ENCODE data around the gene WWC2.

The WWC2 gene

GRCh38 chr4:183099537-183100297, 660 bp downstream of the WWC2 start:
- TF ChIP-seq Cebpa-rat (IDR thresholded peaks at IDR 0.05), result no peak
- no peaks in the 10 kb centered on the region for H3K36me3 ChIP-seq
- no peaks in the 10 kb centered on the region for H3K9me3 ChIP-seq
- H4K20me1 ChIP-seq, result peaks cover 33% of the 10 kb centered on the region
- peak overlapping the region; percentile 77 for H3K9ac ChIP-seq
- peaks cover 35% of the 10 kb centered on the region for H3K27me3 ChIP-seq
- H3K4me3 ChIP-seq, result peak overlapping the region; percentile 93
- H3K4me2 ChIP-seq, result peak overlapping the region; percentile 97
- H3K4me1 ChIP-seq, result peaks cover 27% of the 10 kb centered on the region
- H3K27ac ChIP-seq, result peak overlapping the region; percentile 79

GRCh38 chr4:183100298-183100599, 1.2 kb downstream of the WWC2 start:
- H3K36me3 ChIP-seq, result no peaks in the 10 kb centered on the region
- 0 out of 2 replicates have a peak overlapping the region, but pooled peaks have one; percentile 77 for H3K9ac ChIP-seq
- no peak for TF ChIP-seq Cebpa-rat (IDR thresholded peaks at IDR 0.05)
- H3K9me3 ChIP-seq, result no peaks in the 10 kb centered on the region
- peaks cover 35% of the 10 kb centered on the region for H3K27me3 ChIP-seq
- peak overlapping the region; percentile 93 for H3K4me3 ChIP-seq
- H3K4me1 ChIP-seq, result peaks cover 25% of the 10 kb centered on the region
- H3K4me2 ChIP-seq, result peak overlapping the region; percentile 97
- no peak overlapping the region for H3K27ac ChIP-seq
- peaks cover 33% of the 10 kb centered on the region for H4K20me1 ChIP-seq

DNA sequence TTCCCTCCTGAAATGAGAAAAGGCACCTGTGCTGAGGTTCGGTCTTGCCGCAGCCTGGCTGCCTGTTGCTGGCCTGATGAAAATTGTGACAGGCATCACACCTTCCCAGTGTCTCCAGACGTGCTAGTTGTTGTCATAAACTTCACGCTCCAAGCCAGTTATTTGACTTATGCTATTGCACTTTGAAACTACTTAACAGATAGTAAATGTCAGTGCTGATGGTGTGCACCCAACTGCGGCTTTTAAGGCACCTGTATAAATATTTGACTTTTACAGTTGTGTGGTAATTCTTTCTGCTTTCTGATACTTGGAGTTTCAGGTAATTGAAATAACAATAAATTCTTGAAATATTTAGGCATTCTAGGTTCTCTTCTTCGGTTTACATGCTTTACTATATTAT, 1.8 kb downstream of the WWC2 start:
- Histone ChIP-seq H4K20me1 (peaks cover 33% of the 10 kb centered on the region), H3K9ac (no peak overlapping the region; the same call in 1 of the 2 replicates), H3K27me3 (peaks cover 35% of the 10 kb centered on the region), H3K4me3 (no peak overlapping the region), H3K4me2 (peak overlapping the region; percentile 97; the same call in 1 of the 2 replicates), H3K27ac (no peak overlapping the region), H3K4me1 (peaks cover 20% of the 10 kb centered on the region), H3K9me3 (no peaks in the 10 kb centered on the region), H3K36me3 (no peaks in the 10 kb centered on the region)
- no peak for TF ChIP-seq Cebpa-rat (IDR thresholded peaks at IDR 0.05)

DNA sequence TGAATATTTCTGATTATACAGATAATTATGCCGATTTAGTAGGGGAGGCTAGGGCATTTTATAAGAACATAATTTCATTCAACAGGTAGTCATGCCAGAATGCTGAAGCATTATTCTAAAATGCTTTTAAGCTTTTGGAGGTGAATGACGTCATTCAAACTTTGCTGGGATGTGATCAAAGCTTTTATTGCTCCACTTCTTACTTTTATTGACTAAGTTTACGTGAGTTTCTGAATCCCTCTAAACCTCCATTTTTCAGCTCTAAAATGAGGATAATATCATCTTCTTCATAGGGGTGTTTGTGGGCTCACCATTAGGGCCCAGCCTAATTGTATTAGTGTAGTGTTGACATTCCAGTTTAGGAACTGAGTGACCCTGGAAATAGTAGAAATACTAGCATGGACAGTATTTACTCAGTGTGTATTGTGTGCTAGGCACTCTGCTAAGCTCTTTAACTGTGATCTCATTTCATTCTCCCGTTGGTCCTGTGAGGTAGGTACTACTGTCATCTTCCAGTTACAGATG, 3.0 kb downstream of the WWC2 start:
- no peak overlapping the region for H3K4me3 ChIP-seq
- no peaks in the 10 kb centered on the region for H3K9me3 ChIP-seq
- H3K4me2 ChIP-seq, result no peak overlapping the region
- H3K9ac ChIP-seq, result no peak overlapping the region
- H3K36me3 ChIP-seq, result no peaks in the 10 kb centered on the region
- no peak for TF ChIP-seq Cebpa-rat (IDR thresholded peaks at IDR 0.05)
- peaks cover 20% of the 10 kb centered on the region for H3K4me1 ChIP-seq
- H3K27ac ChIP-seq, result no peak overlapping the region
- H4K20me1 ChIP-seq, result peaks cover 33% of the 10 kb centered on the region
- peaks cover 32% of the 10 kb centered on the region for H3K27me3 ChIP-seq

GRCh38 chr4:183105092-183105491, 6.0 kb downstream of the WWC2 start:
- H3K4me2 ChIP-seq, result no peak overlapping the region
- no peak overlapping the region for H3K9ac ChIP-seq

GRCh38 chr4:183106839-183107238, 7.8 kb downstream of the WWC2 start:
- H3K4me2 ChIP-seq, result no peak overlapping the region
- H3K4me3 ChIP-seq, result no peak overlapping the region

More at GRCh38 chr4:183105092-183105491, 6.0 kb downstream of the WWC2 start:
- Histone ChIP-seq H4K20me1 (peaks cover 34% of the 10 kb centered on the region), H3K27me3 (peaks cover 1% of the 10 kb centered on the region), H3K4me1 (peaks cover 8% of the 10 kb centered on the region), H3K27ac (no peak overlapping the region), H3K9me3 (no peaks in the 10 kb centered on the region), H3K4me3 (no peak overlapping the region), H3K36me3 (no peaks in the 10 kb centered on the region)
- TF ChIP-seq Cebpa-rat (IDR thresholded peaks at IDR 0.05), result no peak

DNA sequence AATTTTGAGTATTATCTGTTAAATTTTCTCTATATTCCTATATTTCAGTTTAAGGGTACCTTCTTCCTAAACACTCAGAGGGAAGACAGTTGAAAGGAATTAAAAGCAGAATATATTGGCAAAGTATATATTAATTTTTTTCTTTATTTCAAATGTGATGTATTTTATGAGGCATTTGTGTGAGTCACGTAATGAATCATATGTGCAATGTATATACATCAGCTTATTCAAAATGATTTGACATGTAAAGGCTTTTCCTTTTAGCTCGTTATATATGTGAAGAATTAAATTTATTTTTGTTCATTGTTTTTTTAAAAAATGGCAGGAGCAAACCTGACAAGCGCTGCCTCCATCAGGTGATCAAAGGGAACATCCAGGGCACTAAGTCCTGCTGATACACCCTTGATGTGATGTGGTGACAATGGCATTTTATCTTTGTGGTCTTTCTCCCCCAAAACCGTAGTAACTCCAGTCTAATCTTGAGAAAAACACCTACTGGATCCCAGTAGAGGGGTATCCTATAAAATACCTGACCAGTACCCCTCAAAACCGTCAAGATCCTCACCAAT, 8.9 kb downstream of the WWC2 start:
- H4K20me1 ChIP-seq, result peaks cover 6% of the 10 kb centered on the region; the same call in 1 of the 2 replicates
- H3K4me2 ChIP-seq, result no peak overlapping the region
- no peak for TF ChIP-seq Cebpa-rat (IDR thresholded peaks at IDR 0.05)
- H3K4me1 ChIP-seq, result no peaks in the 10 kb centered on the region
- no peaks in the 10 kb centered on the region for H3K27me3 ChIP-seq
- H3K36me3 ChIP-seq, result no peaks in the 10 kb centered on the region
- no peaks in the 10 kb centered on the region for H3K9me3 ChIP-seq
- H3K4me3 ChIP-seq, result no peak overlapping the region
- no peak overlapping the region for H3K27ac ChIP-seq
- H3K9ac ChIP-seq, result no peak overlapping the region

More at GRCh38 chr4:183106839-183107238, 7.8 kb downstream of the WWC2 start:
- TF ChIP-seq Cebpa-rat (IDR thresholded peaks at IDR 0.05), result no peak
- H3K9me3 ChIP-seq, result no peaks in the 10 kb centered on the region
- H3K36me3 ChIP-seq, result no peaks in the 10 kb centered on the region
- no peaks in the 10 kb centered on the region for H3K27me3 ChIP-seq
- H3K27ac ChIP-seq, result no peak overlapping the region
- peaks cover 16% of the 10 kb centered on the region; the same call in 1 of the 2 replicates for H4K20me1 ChIP-seq
- no peaks in the 10 kb centered on the region for H3K4me1 ChIP-seq
- H3K9ac ChIP-seq, result no peak overlapping the region

DNA sequence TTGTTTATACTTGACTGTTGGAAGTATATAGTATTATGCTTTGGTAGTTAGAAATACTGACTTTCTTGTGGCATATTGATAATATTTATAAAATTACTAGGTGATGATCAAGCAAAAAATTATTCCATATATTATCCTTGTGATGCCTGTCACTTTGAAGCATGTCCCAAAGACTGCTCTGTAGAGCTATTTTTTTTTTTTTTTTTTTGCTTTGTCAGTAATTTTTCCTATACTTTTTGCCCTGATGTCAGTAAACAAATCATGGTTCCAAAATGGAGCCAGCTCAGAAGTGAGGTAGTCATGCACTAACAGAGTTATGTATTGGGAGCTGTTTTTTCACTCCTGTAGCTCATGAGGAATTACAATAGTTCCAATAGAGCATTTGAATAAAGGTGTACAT, 11.2 kb downstream of the WWC2 start:
- Histone ChIP-seq H3K4me3 (no peak overlapping the region), H3K36me3 (no peaks in the 10 kb centered on the region), H3K27me3 (no peaks in the 10 kb centered on the region), H3K9me3 (no peaks in the 10 kb centered on the region), H4K20me1 (peaks cover 6% of the 10 kb centered on the region; the same call in 1 of the 2 replicates), H3K4me2 (no peak overlapping the region), H3K4me1 (no peaks in the 10 kb centered on the region), H3K9ac (no peak overlapping the region), H3K27ac (no peak overlapping the region)
- TF ChIP-seq Cebpa-rat (IDR thresholded peaks at IDR 0.05), result no peak

DNA sequence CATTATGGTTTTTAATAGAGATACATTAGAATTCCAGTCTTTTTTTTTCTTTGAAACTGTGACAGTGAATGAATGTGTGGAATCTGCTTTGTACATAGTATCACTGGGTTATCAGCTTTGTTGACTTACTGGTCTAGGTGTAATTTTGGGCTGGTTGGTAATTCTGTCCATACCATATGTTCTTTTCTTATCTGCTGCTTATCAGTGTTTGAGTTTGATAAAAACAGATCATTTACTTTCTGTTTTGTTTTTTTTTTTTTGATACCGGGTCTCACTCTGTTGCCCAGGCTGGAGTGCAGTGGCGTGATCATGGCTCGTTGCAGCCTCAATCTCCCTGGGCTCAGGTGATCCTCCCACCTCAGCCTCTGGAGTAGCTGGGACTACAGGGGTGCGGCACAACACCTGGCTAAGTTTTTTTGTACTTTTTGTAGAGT, 12.4 kb downstream of the WWC2 start:
- H3K4me3 ChIP-seq, result no peak overlapping the region
- H3K27ac ChIP-seq, result no peak overlapping the region
- H4K20me1 ChIP-seq, result peaks cover 6% of the 10 kb centered on the region; the same call in 1 of the 2 replicates
- no peak overlapping the region for H3K9ac ChIP-seq
- no peaks in the 10 kb centered on the region for H3K9me3 ChIP-seq
- TF ChIP-seq Cebpa-rat (IDR thresholded peaks at IDR 0.05), result no peak
- H3K4me2 ChIP-seq, result no peak overlapping the region
- H3K27me3 ChIP-seq, result no peaks in the 10 kb centered on the region
- no peaks in the 10 kb centered on the region for H3K36me3 ChIP-seq
- H3K4me1 ChIP-seq, result no peaks in the 10 kb centered on the region

- H3K9ac ChIP-seq, result no peak overlapping the region
- H4K20me1 ChIP-seq, result no peaks in the 10 kb centered on the region
- H3K27ac ChIP-seq, result no peak overlapping the region
- no peaks in the 10 kb centered on the region for H3K27me3 ChIP-seq
- H3K4me3 ChIP-seq, result no peak overlapping the region
- no peaks in the 10 kb centered on the region for H3K36me3 ChIP-seq
- no peak for TF ChIP-seq Cebpa-rat (IDR thresholded peaks at IDR 0.05)
- H3K4me1 ChIP-seq, result no peaks in the 10 kb centered on the region
- no peak overlapping the region for H3K4me2 ChIP-seq
- no peaks in the 10 kb centered on the region for H3K9me3 ChIP-seq
Measured at GRCh38 chr4:183118141-183118540, 19.1 kb downstream of the WWC2 start.
